RKO (cell line): ENCODE measurements around the gene NPR3.

Experiments
- DNase-seq: peaks from one replicate; pipeline ENCODE4 v3.0.0-alpha.2; 2016; ENCODE audit warnings: low spot score

Gene NPR3

GRCh38 chr5:32810804-32811203 is 99.7 kb downstream of the NPR3 start:
- DNase-seq, result no peak

GRCh38 chr5:32812399-32812798 is 101.3 kb downstream of the NPR3 start:
- DNase-seq, result no peak

- DNase-seq, result no peak
Measured at GRCh38 chr5:32814141-32814540, 103.0 kb downstream of the NPR3 start.

- no peak for DNase-seq
Measured at GRCh38 chr5:32814620-32815019, 103.5 kb downstream of the NPR3 start.

- DNase-seq, result no peak
Measured at GRCh38 chr5:32827981-32828380, 116.9 kb downstream of the NPR3 start.

GRCh38 chr5:32828492-32828891 is 117.4 kb downstream of the NPR3 start:
- no peak for DNase-seq

GRCh38 chr5:32831624-32832023 is 120.5 kb downstream of the NPR3 start:
- no peak for DNase-seq

- DNase-seq, result no peak
Measured at GRCh38 chr5:32833127-32833526, 122.0 kb downstream of the NPR3 start.

GRCh38 chr5:32833663-32834062 is 122.5 kb downstream of the NPR3 start:
- no peak for DNase-seq

GRCh38 chr5:32834251-32834650 is 123.1 kb downstream of the NPR3 start:
- no peak for DNase-seq

- no peak for DNase-seq
Measured at GRCh38 chr5:32836176-32836575, 125.1 kb downstream of the NPR3 start.

GRCh38 chr5:32837211-32837610 is 126.1 kb downstream of the NPR3 start:
- DNase-seq, result peak; percentile 3

- no peak for DNase-seq
Measured at GRCh38 chr5:32839106-32839505, 128.0 kb downstream of the NPR3 start.

- no peak for DNase-seq
Measured at GRCh38 chr5:32840606-32841005, 129.5 kb downstream of the NPR3 start.
